Activated CD4-positive, CD25-positive, alpha-beta regulatory T cell (primary cell): ENCODE results near the gene PCDHGA6.
"Not testable (repeated sequence)": the region's sequence is repeated elsewhere in the genome, so short reads cannot be mapped to it uniquely, and the experiment has no call there.

ENCODE experiments used
- DNase-seq, 4 experiments: peaks; one replicate each; lab custom pipeline; 2025; lab: John Stamatoyannopoulos, UW

The PCDHGA6 gene

GRCh38 chr5:141392429-141393198 is 18.9 kb downstream of the PCDHGA6 start, which contains the start of gene PCDHGA8:
PCDHGA8 (plus strand) TSS chr5:141392633; CDS start chr5:141392814, 181 bp downstream.
- DNase-seq, result no peak

- DNase-seq, result no peak
Observed at GRCh38 chr5:141393267-141393666, 19.6 kb downstream of the PCDHGA6 start.

DNA sequence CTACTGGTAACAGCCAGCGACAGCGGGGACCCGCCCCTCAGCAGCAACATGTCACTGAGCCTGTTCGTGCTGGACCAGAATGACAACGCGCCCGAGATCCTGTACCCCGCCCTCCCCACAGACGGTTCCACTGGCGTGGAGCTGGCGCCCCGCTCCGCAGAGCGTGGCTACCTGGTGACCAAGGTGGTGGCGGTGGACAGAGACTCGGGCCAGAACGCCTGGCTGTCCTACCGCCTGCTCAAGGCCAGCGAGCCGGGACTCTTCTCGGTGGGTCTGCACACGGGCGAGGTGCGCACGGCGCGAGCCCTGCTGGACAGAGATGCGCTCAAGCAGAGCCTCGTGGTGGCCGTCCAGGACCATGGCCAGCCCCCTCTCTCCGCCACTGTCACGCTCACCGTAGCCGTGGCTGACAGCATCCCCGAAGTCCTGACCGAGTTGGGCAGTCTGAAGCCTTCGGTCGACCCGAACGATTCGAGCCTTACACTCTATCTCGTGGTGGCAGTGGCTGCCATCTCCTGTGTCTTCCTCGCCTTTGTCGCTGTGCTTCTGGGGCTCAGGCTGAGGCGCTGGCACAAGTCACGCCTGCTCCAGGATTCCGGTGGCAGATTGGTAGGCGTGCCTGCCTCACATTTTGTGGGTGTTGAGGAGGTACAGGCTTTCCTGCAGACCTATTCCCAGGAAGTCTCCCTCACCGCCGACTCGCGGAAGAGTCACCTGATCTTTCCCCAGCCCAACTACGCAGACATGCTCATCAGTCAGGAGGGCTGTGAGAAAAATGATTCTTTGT is 20.9 kb downstream of the PCDHGA6 start:
- not testable (repeated sequence) for DNase-seq

GRCh38 chr5:141397756-141398551 is 24.3 kb downstream of the PCDHGA6 start, which contains the start of gene PCDHGB5:
PCDHGB5 (plus strand) TSS chr5:141397947; CDS start chr5:141398128, 181 bp downstream.
- DNase-seq, result not testable (repeated sequence)

DNA sequence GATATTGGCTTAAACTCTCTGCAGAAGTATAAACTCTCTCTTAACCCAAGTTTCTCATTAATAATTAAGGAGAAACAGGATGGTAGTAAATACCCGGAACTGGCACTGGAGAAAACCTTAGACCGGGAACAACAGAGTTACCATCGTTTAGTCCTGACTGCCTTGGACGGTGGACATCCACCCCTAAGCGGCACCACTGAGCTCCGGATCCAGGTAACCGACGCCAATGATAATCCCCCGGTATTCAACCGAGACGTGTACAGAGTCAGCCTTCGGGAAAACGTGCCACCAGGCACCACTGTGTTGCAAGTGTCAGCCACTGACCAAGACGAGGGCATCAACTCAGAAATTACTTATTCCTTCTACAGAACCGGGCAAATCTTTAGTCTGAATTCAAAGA is 24.9 kb downstream of the PCDHGA6 start:
- no peak for DNase-seq

DNA sequence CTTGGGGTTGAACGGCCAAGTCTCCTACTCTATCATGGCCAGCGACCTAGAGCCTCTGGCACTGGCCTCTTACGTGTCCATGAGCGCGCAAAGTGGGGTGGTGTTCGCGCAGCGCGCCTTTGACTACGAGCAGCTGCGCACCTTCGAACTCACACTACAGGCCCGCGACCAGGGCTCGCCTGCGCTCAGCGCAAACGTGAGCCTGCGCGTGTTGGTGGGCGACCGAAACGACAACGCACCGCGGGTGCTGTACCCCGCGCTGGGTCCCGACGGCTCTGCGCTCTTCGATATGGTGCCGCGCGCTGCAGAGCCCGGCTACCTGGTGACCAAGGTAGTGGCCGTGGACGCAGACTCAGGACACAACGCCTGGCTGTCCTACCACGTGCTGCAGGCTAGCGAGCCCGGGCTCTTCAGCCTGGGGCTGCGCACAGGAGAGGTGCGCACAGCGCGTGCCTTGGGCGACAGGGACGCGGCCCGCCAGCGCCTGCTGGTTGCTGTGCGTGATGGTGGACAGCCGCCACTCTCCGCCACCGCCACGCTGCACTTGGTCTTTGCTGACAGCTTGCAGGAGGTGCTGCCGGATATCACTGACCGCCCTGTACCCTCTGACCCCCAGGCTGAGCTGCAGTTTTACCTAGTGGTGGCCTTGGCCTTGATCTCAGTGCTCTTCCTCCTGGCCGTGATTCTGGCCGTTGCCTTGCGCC is 26.0 kb downstream of the PCDHGA6 start:
- DNase-seq, result no peak

DNA sequence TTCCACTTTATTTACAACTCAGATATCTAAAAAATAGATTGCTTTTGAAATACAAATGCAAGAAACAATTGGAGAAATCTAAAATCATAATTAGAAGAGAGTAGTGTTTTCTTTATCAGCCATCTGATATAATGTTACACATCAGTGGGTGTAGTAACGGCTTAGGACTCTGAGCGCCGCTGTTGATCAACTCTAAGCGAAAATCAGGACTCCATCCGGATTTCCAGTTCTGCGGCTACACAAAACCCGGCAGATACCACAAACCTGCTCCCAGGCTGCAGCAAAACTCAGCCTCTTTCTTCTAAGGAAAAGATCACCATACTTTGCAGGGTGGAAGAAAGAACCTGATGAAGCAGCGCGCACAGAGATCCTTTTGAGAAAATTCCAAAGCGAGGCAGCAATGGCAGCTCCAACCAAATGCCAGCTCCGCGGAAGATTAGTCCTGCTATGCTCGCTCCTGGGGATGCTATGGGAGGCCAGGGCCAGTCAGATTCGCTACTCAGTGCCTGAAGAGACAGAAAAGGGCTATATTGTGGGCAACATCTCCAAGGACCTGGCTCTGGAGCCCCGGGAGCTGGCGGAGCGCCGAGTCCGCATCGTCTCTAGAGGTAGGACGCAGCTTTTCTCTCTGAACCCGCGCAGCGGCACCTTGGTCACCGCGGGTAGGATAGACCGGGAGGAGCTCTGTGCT is 29.0 kb downstream of the PCDHGA6 start, which contains the start of gene PCDHGA9:
Gene PCDHGA9, plus strand, starts transcription at position 226 of the 691 bp plus-strand sequence. Its CDS starts 175 bp downstream, at position 401.
- no peak for DNase-seq

GRCh38 chr5:141403387-141403786 is 29.7 kb downstream of the PCDHGA6 start:
- DNase-seq, result no peak

DNA sequence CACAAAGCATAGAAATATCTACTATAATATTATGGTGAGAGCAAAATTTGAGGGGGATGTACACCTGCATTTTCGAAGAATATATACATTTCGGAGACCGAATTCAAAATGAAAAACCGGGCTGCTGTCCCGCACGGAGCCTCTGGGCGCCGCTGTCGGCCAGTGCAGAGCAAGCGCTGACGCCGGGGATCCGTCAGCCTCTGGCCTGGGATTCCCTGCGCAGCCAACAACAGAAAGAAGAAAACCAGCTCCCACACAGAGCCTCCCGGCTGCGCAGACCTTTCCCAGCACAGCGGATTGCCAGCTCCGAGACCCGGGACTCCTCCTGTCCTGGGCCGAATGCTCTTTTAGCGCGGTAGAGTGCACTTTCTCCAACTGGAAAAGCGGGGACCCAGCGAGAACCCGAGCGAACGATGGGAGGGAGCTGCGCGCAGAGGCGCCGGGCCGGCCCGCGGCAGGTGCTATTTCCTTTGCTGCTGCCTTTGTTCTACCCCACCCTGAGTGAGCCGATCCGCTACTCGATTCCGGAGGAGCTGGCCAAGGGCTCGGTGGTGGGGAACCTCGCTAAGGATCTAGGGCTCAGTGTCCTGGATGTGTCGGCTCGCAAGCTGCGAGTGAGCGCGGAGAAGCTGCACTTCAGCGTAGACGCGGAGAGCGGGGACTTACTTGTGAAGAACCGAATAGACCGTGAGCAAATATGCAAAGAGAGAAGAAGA is 34.3 kb downstream of the PCDHGA6 start, which contains the start of gene PCDHGB6:
Gene PCDHGB6, plus strand, starts transcription at position 232 of the 716 bp plus-strand sequence. Its CDS starts 182 bp downstream, at position 414.
- not testable (repeated sequence) for DNase-seq

- no peak for DNase-seq
Observed at GRCh38 chr5:141409598-141410306, 36.1 kb downstream of the PCDHGA6 start.

DNA sequence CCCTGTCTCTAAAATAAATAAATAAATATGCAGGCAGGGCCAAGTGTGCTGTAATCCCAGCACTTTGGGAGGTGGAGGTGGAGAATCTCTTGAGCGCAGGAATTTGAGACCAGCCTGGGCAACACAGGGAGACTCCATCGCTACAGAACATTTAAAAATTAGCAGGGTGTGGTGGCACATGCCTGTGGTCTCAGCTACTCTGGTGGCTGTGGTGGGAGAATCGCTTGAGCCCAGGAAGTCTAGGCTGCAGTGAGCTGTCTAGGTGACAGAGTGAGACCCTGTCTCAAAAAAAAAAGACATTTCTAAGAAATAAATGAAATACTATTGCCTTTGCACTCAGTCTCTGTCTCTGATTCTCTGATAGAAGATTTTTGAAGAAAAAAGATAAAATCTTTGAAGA is 37.9 kb downstream of the PCDHGA6 start:
- no peak for DNase-seq

DNA sequence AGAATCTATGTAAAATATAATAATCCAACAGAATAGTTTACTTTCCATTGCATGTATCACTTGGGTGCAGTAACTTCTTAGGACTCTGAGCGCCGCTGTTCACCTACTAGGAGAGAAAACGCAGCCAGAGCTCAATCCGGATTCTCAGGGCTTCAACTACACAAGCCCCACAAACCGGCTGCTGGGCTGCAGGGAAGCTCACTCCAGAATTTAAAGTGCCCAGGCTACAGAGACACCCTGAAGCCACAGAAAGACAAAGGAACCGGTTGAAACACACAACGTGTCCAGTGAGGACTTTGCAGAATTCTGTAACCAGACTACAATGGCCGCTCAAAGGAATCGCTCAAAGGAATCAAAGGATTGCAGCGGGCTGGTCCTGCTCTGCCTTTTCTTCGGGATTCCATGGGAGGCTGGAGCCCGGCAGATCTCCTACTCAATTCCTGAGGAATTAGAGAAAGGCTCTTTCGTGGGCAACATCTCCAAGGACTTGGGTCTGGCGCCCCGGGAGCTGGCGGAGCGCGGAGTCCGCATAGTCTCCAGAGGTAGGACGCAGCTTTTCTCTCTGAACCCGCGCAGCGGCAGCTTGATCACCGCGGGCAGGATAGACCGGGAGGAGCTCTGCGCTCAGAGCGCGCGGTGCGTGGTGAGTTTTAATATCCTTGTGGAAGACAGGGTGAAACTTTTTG is 39.3 kb downstream of the PCDHGA6 start, which contains the start of gene PCDHGA10:
Gene PCDHGA10, plus strand, starts transcription at position 134 of the 686 bp plus-strand sequence. Its CDS starts 189 bp downstream, at position 323.
- no peak for DNase-seq

GRCh38 chr5:141413540-141414069 is 39.9 kb downstream of the PCDHGA6 start:
- no peak for DNase-seq

DNA sequence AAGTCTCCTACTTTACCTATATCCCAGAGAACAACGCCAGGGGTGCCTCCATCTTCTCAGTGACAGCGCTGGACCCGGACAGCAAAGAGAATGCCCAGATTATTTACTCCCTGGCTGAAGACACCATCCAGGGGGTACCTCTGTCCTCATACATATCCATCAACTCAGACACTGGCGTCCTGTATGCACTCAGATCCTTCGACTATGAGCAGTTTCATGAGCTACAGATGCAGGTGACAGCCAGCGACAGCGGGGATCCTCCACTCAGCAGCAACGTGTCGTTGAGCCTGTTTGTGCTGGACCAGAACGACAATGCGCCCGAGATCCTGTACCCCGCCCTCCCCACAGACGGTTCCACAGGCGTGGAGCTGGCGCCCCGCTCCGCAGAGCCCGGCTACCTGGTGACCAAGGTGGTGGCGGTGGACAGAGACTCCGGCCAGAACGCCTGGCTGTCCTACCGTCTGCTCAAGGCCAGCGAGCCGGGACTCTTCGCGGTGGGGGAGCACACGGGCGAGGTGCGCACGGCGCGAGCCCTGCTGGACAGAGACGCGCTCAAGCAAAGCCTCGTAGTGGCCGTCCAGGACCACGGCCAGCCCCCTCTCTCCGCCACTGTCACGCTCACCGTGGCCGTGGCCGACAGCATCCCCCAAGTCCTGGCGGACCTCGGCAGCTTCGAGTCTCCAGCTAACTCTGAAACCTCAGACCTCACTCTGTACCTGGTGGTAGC is 41.0 kb downstream of the PCDHGA6 start:
- not testable (repeated sequence) for DNase-seq

- not testable (repeated sequence) for DNase-seq
Observed at GRCh38 chr5:141415275-141415618, 41.6 kb downstream of the PCDHGA6 start.

- not testable (repeated sequence) for DNase-seq
Observed at GRCh38 chr5:141417494-141418172, 43.9 kb downstream of the PCDHGA6 start, which contains the start of gene PCDHGB7. PCDHGB7 (plus strand) TSS chr5:141417677; CDS start chr5:141417860, 183 bp downstream.
